HEK293T (cell line): ENCODE data around the gene CAPN2.

Source experiments
- CTCF ChIA-PET: fragments of 350-600 bp; formaldehyde crosslinking; extraction: SDS; loops from one replicate; lab custom pipeline; 2021; ENCODE audit warnings: antibody characterized with exemption, inconsistent platforms; lab: Yijun Ruan, JAX
- POLR2A ChIA-PET: fragments of 350-600 bp; formaldehyde crosslinking; extraction: SDS; loops from one replicate; lab custom pipeline; 2020; ENCODE audit warnings: antibody characterized with exemption, inconsistent platforms; lab: Yijun Ruan, JAX
- DNase-seq: peaks from one replicate; pipeline ENCODE4 v3.0.0; 2012; ENCODE audit warnings: mixed read lengths; ENCODE audit errors: extremely low spot score
- ARNT ChIP-seq: fragments of 450-650 bp; IDR thresholded peaks from 2 replicates; pipeline ENCODE4 v1.6.1; 2017; ENCODE audit warnings: mild to moderate bottlenecking
- BHLHE40 ChIP-seq: fragments of 450-650 bp; IDR thresholded peaks from 2 replicates; pipeline ENCODE4 v1.6.1; 2016; ENCODE audit warnings: mild to moderate bottlenecking, moderate library complexity, borderline replicate concordance
- CTBP1 ChIP-seq: fragments of 450-650 bp; IDR thresholded peaks from 2 replicates; pipeline ENCODE4 v1.6.1; 2016; ENCODE audit warnings: borderline replicate concordance
- ELF4 ChIP-seq: fragments of 450-650 bp; IDR thresholded peaks from 2 replicates; pipeline ENCODE4 v1.6.1; 2017; ENCODE audit warnings: antibody characterized with exemption
- FOXA1 ChIP-seq: fragments of 450-650 bp; IDR thresholded peaks from 2 replicates; pipeline ENCODE4 v1.6.1; 2016; ENCODE audit warnings: mild to moderate bottlenecking
- FOXK2 ChIP-seq: fragments of 450-650 bp; IDR thresholded peaks from 2 replicates; pipeline ENCODE4 v1.6.1; 2016; ENCODE audit warnings: mild to moderate bottlenecking
- FOXM1 ChIP-seq: fragments of 450-650 bp; IDR thresholded peaks from 2 replicates; pipeline ENCODE4 v1.6.1; 2017; ENCODE audit warnings: mild to moderate bottlenecking, borderline replicate concordance
- HDGF ChIP-seq: fragments of 450-650 bp; IDR thresholded peaks from 2 replicates; pipeline ENCODE4 v1.6.1; 2017; ENCODE audit warnings: antibody characterized with exemption, borderline replicate concordance
- L3MBTL2 ChIP-seq: fragments of 450-650 bp; conservative IDR thresholded peaks from 2 replicates; pipeline ENCODE4 v1.6.1; 2016; ENCODE audit warnings: mild to moderate bottlenecking
- LEF1 ChIP-seq: fragments of 450-650 bp; IDR thresholded peaks from 2 replicates; pipeline ENCODE4 v1.6.1; 2017; ENCODE audit warnings: mild to moderate bottlenecking, borderline replicate concordance
- NFRKB ChIP-seq: fragments of 450-650 bp; IDR thresholded peaks from 2 replicates; pipeline ENCODE4 v1.6.1; 2016; ENCODE audit warnings: mild to moderate bottlenecking, moderate library complexity
- PKNOX1 ChIP-seq: fragments of 450-650 bp; IDR thresholded peaks from 2 replicates; pipeline ENCODE4 v1.6.1; 2016
- SP1 ChIP-seq: fragments of 450-650 bp; IDR thresholded peaks from 2 replicates; pipeline ENCODE4 v1.6.1; 2017
- SUZ12 ChIP-seq: fragments of 450-650 bp; IDR thresholded peaks from 2 replicates; pipeline ENCODE4 v1.6.1; 2016; ENCODE audit warnings: mild to moderate bottlenecking
- TARDBP ChIP-seq: fragments of 450-650 bp; IDR thresholded peaks from 2 replicates; pipeline ENCODE4 v1.6.1; 2016
- ZNF384 ChIP-seq: fragments of 450-650 bp; IDR thresholded peaks from 2 replicates; pipeline ENCODE4 v1.6.1; 2016

CAPN2 gene

GRCh38 chr1:223714849-223715603, 2.7 kb downstream of the CAPN2 start:
- ChIA-PET POLR2A (no interaction called here), CTCF (interaction anchor here (1.6 kb wide), 1 partner anchor 34 kb away, joined by 8 read pairs; no protein-coding TSS in a partner anchor)
- no peak; the same call in 1 of the 2 replicates for TF ChIP-seq L3MBTL2
- peak; percentile 51 for DNase-seq

GRCh38 chr1:223715604-223716172, 3.3 kb downstream of the CAPN2 start:
- POLR2A ChIA-PET, result no interaction called here
- TF ChIP-seq ARNT (no peak), L3MBTL2 (no peak), SP1 (no peak), FOXM1 (no peak), NFRKB (no peak), ZNF384 (no peak), CTBP1 (no peak), BHLHE40 (no peak), LEF1 (no peak), SUZ12 (no peak), PKNOX1 (no peak), TARDBP (no peak), FOXA1 (no peak), ELF4 (no peak), FOXK2 (no peak), HDGF (no peak)
- CTCF ChIA-PET, result interaction anchor here (1.6 kb wide), 1 partner anchor 34 kb away, joined by 8 read pairs; no protein-coding TSS in a partner anchor
- no peak for DNase-seq

GRCh38 chr1:223716302-223716862, 4.0 kb downstream of the CAPN2 start:
- TF ChIP-seq FOXA1 (no peak), ARNT (no peak), HDGF (no peak), SUZ12 (no peak), TARDBP (no peak), LEF1 (no peak), FOXK2 (no peak), SP1 (no peak), FOXM1 (no peak), L3MBTL2 (no peak), NFRKB (no peak), BHLHE40 (no peak), PKNOX1 (no peak), ELF4 (no peak), ZNF384 (no peak), CTBP1 (no peak)

GRCh38 chr1:223717123-223717522, 4.8 kb downstream of the CAPN2 start:
- no peak for DNase-seq
- TF ChIP-seq FOXA1 (no peak), CTBP1 (no peak), HDGF (no peak), SP1 (no peak), TARDBP (no peak)
- ChIA-PET POLR2A (interaction anchor here (2.6 kb wide), 1 partner anchor 10 kb away, joined by 7 read pairs; no protein-coding TSS in a partner anchor), CTCF (no interaction called here)

More at GRCh38 chr1:223716302-223716862, 4.0 kb downstream of the CAPN2 start:
- CTCF ChIA-PET, result interaction anchor here (1.6 kb wide), 1 partner anchor 33 kb away, joined by 8 read pairs; no protein-coding TSS in a partner anchor
- POLR2A ChIA-PET, result no interaction called here
- DNase-seq, result no peak

GRCh38 chr1:223717695-223718363, 5.5 kb downstream of the CAPN2 start:
- TF ChIP-seq CTBP1, result no peak
- TF ChIP-seq TARDBP, result no peak
- no peak for TF ChIP-seq ZNF384
- no peak for TF ChIP-seq PKNOX1
- no peak for TF ChIP-seq LEF1
- TF ChIP-seq ELF4, result no peak
- TF ChIP-seq ARNT, result no peak
- TF ChIP-seq NFRKB, result no peak
- no peak for TF ChIP-seq L3MBTL2
- TF ChIP-seq FOXM1, result no peak
- no peak for TF ChIP-seq FOXA1
- no peak for TF ChIP-seq FOXK2
- no peak for TF ChIP-seq SP1
- no peak for TF ChIP-seq SUZ12
- TF ChIP-seq BHLHE40, result no peak
- TF ChIP-seq HDGF, result no peak
- CTCF ChIA-PET, result interaction anchor here (1.0 to 2.0 kb wide), 3 partner anchors 13 to 19 kb away, joined by 3 to 5 read pairs (median 3); no protein-coding TSS in a partner anchor
- no peak for DNase-seq
- POLR2A ChIA-PET, result interaction anchor here (2.6 kb wide), 1 partner anchor 10 kb away, joined by 7 read pairs; no protein-coding TSS in a partner anchor
